MM.1S (cell line): ENCODE measurements around the gene RTRAF.

Experiments
- DNase-seq: peaks from one replicate; pipeline ENCODE4 v3.0.0-alpha.2; 2015
- H2AFZ ChIP-seq: fragments of 300-600 bp; sonication (generic); 2 replicates; pipeline ENCODE4 v1.6.0; 2016; ENCODE audit warnings: antibody characterized with exemption, low read length
- H3F3A ChIP-seq: fragments of 300-600 bp; sonication (generic); 2 replicates; pipeline ENCODE4 v1.6.1; 2016; ENCODE audit warnings: mild to moderate bottlenecking, antibody characterized with exemption, low read length, moderate library complexity, mixed read lengths; ENCODE audit not compliant: insufficient read depth
- H3K27ac ChIP-seq: fragments of 300-600 bp; sonication (generic); 2 replicates; pipeline ENCODE4 v1.5.1; 2016; ENCODE audit warnings: mild to moderate bottlenecking, low read length
- H3K27me3 ChIP-seq: fragments of 300-600 bp; sonication (generic); replicated peaks from 2 replicates; pipeline ENCODE4 v1.6.0; 2016; ENCODE audit warnings: low read length; ENCODE audit not compliant: insufficient read depth
- H3K36me3 ChIP-seq: fragments of 300-600 bp; sonication (generic); replicated peaks from 2 replicates; pipeline ENCODE4 v1.6.1; 2016; ENCODE audit warnings: mild to moderate bottlenecking, low read length, mixed read lengths; ENCODE audit not compliant: insufficient read depth
- H3K4me1 ChIP-seq: fragments of 300-600 bp; sonication (generic); 2 replicates; pipeline ENCODE4 v1.6.1; 2016; ENCODE audit warnings: low read length, mixed read lengths
- H3K4me2 ChIP-seq: fragments of 300-600 bp; sonication (generic); 2 replicates; pipeline ENCODE4 v1.6.0; 2016; ENCODE audit warnings: low read depth, low read length
- H3K4me3 ChIP-seq: fragments of 300-600 bp; sonication (generic); 2 replicates; pipeline ENCODE4 v1.5.1; 2016; ENCODE audit warnings: low read length, mixed read lengths
- H3K79me2 ChIP-seq: fragments of 300-600 bp; sonication (generic); 2 replicates; pipeline ENCODE4 v1.6.1; 2016; ENCODE audit warnings: mixed run types, low read length, mixed read lengths
- H3K9ac ChIP-seq: fragments of 300-600 bp; sonication (generic); 2 replicates; pipeline ENCODE4 v1.6.1; 2016; ENCODE audit warnings: low read length, mixed read lengths
- H3K9me2 ChIP-seq: fragments of 300-600 bp; sonication (generic); replicated peaks from 2 replicates; pipeline ENCODE4 v1.6.1; 2016; ENCODE audit warnings: mild to moderate bottlenecking, low read length, mixed read lengths; ENCODE audit not compliant: insufficient read depth
- H3K9me3 ChIP-seq: fragments of 300-600 bp; sonication (generic); replicated peaks from 2 replicates; pipeline ENCODE4 v1.6.1; 2016; ENCODE audit warnings: mild to moderate bottlenecking, low read length, mixed read lengths; ENCODE audit not compliant: insufficient read depth
- H4K20me1 ChIP-seq: fragments of 300-600 bp; sonication (generic); 2 replicates; pipeline ENCODE4 v1.6.1; 2016; ENCODE audit warnings: mild to moderate bottlenecking, low read length, moderate library complexity, mixed read lengths; ENCODE audit not compliant: insufficient read depth
- CTCF ChIP-seq: fragments of 300-600 bp; sonication (generic); IDR thresholded peaks from 2 replicates; pipeline ENCODE4 v1.5.1; 2016; ENCODE audit warnings: antibody characterized with exemption, low read length, mixed read lengths
- EZH2 ChIP-seq: fragments of 300-600 bp; sonication (generic); optimal IDR thresholded peaks from 2 replicates; pipeline ENCODE3; 2017; ENCODE audit warnings: low read depth, mild to moderate bottlenecking, antibody characterized with exemption, low read length, mixed read lengths
- EZH2phosphoT487 ChIP-seq: fragments of 300-600 bp; sonication (generic); IDR thresholded peaks from 2 replicates; pipeline ENCODE4 v1.6.1; 2018; ENCODE audit warnings: antibody characterized with exemption, low read length

Gene RTRAF

GRCh38 chr14:52031781-52032180 lies 42.4 kb downstream of the RTRAF start:
- H3K9me2 ChIP-seq, result no peaks in the 10 kb centered on the region
- H2AFZ ChIP-seq, result no peak overlapping the region
- no peaks in the 10 kb centered on the region for H3K9me3 ChIP-seq
- no peak overlapping the region for H3K4me2 ChIP-seq
- no peaks in the 10 kb centered on the region for H3K79me2 ChIP-seq
- no peaks in the 10 kb centered on the region for H3K27me3 ChIP-seq
- DNase-seq, result no peak
- H3K4me1 ChIP-seq, result no peaks in the 10 kb centered on the region
- no peaks in the 10 kb centered on the region for H3F3A ChIP-seq
- H4K20me1 ChIP-seq, result no peaks in the 10 kb centered on the region
- no peak overlapping the region for H3K4me3 ChIP-seq
- TF ChIP-seq EZH2, result no peak
- no peak for TF ChIP-seq CTCF
- no peak overlapping the region for H3K27ac ChIP-seq
- no peaks in the 10 kb centered on the region for H3K36me3 ChIP-seq
- no peak overlapping the region for H3K9ac ChIP-seq

- Histone ChIP-seq H4K20me1 (no peaks in the 10 kb centered on the region), H3K27ac (no peak overlapping the region)
Observed at GRCh38 chr14:52032204-52032801, 43.0 kb downstream of the RTRAF start.

GRCh38 chr14:52033101-52033642 lies 43.8 kb downstream of the RTRAF start:
- Histone ChIP-seq H3F3A (no peaks in the 10 kb centered on the region), H3K27me3 (no peaks in the 10 kb centered on the region), H3K9me2 (no peaks in the 10 kb centered on the region), H3K4me2 (no peak overlapping the region), H3K9ac (no peak overlapping the region), H3K4me1 (no peaks in the 10 kb centered on the region), H3K79me2 (no peaks in the 10 kb centered on the region), H4K20me1 (no peaks in the 10 kb centered on the region), H3K9me3 (no peaks in the 10 kb centered on the region), H2AFZ (no peak overlapping the region), H3K4me3 (no peak overlapping the region), H3K36me3 (no peaks in the 10 kb centered on the region), H3K27ac (no peak overlapping the region)
- TF ChIP-seq CTCF, result no peak
- no peak for TF ChIP-seq EZH2
- TF ChIP-seq EZH2phosphoT487, result no peak
- DNase-seq, result no peak

More at GRCh38 chr14:52032204-52032801, 43.0 kb downstream of the RTRAF start:
- Histone ChIP-seq H3K4me3 (no peak overlapping the region), H3K27me3 (no peaks in the 10 kb centered on the region), H3K79me2 (no peaks in the 10 kb centered on the region), H3F3A (no peaks in the 10 kb centered on the region), H3K4me1 (no peaks in the 10 kb centered on the region), H3K9me2 (no peaks in the 10 kb centered on the region), H3K36me3 (no peaks in the 10 kb centered on the region), H3K4me2 (no peak overlapping the region), H3K9ac (no peak overlapping the region), H3K9me3 (no peaks in the 10 kb centered on the region), H2AFZ (no peak overlapping the region)
- DNase-seq, result no peak
- TF ChIP-seq EZH2 (no peak), EZH2phosphoT487 (no peak), CTCF (no peak)
